Sigmoid colon (tissue), 4 donors: ENCODE data around the gene DAPK1.

ENCODE experiments used
- CTCF ChIP-seq, 4 experiments: fragments of 450-650 bp in 3 of 4; fragments of 200-600 bp in 1 of 4; IDR thresholded peaks; one replicate each; pipeline ENCODE4 v1.5.1; 2016 to 2019; ENCODE audit warnings: antibody characterized with exemption in 4 of 4, mild to moderate bottlenecking in 3 of 4, moderate library complexity in 2 of 4
- POLR2A ChIP-seq, 2 donors: fragments of 450-650 bp; IDR thresholded peaks; one replicate each; pipeline ENCODE4 v1.6.1; 2016; ENCODE audit warnings: antibody characterized with exemption in 2 of 2, mild to moderate bottlenecking in 2 of 2, moderate library complexity in 2 of 2
- POLR2AphosphoS5 ChIP-seq, 4 donors: sonication (generic); formaldehyde crosslinking; IDR thresholded peaks; one replicate each; pipeline ENCODE4 v1.6.1; 2017; ENCODE audit warnings: antibody characterized with exemption in 4 of 4

- no peak for TF ChIP-seq POLR2AphosphoS5 (IDR thresholded peaks at IDR 0.05)
- no peak for TF ChIP-seq POLR2A (IDR thresholded peaks at IDR 0.05)
- no peak for TF ChIP-seq CTCF (IDR thresholded peaks at IDR 0.05)
Measured at GRCh38 chr9:87685441-87685840, 187.8 kb downstream of the DAPK1 start.
